ENCODE results near the gene SLC6A16. TPM values are rescaled to one million over a fixed set of nuclear protein-coding genes. Genes with fewer than 3 reads are reported as not detected.
"Not testable (repeated sequence)": the region's sequence is repeated elsewhere in the genome, so short reads cannot be mapped to it uniquely, and the experiment has no call there.

Gene SLC6A16
- total RNA-seq, 1 donor from 2014 or later = 5.0 TPM

- Histone ChIP-seq H3K36me3 (no peaks in the 10 kb centered on the region), H4K20me1 (ENCODE audit: low read depth) (peaks cover 21% of the 10 kb centered on the region), H3K27ac (no peak overlapping the region), H3K9me3 (ENCODE audit: low read depth) (no peaks in the 10 kb centered on the region), H3F3A (ENCODE audit: low read depth) (peaks cover 7% of the 10 kb centered on the region), H3K4me3 (no peak overlapping the region), H3K27me3 (no peaks in the 10 kb centered on the region), H3K4me1 (no peaks in the 10 kb centered on the region), H3K9ac (no peak overlapping the region), H2AFZ (replicated peaks) (no peak overlapping the region), H3K79me2 (ENCODE audit: low read depth) (no peaks in the 10 kb centered on the region), H3K4me2 (no peak overlapping the region)
- Mint-ChIP-seq H3K27me3 (ENCODE audit: insufficient read depth, low read depth) (peaks cover 19% of the 10 kb centered on the region), H3K36me3 (peaks cover 32% of the 10 kb centered on the region), H3K27ac (peak overlapping the region; percentile 93), H3K4me1 (peaks cover 20% of the 10 kb centered on the region), H3K4me3 (no peak overlapping the region), H3K9me3 (no peaks in the 10 kb centered on the region)
- no peak for DNase-seq (ENCODE audit: low spot score)
- TF ChIP-seq CTCF (IDR thresholded peaks at IDR 0.05) (no peak), EZH2phosphoT487 (IDR thresholded peaks at IDR 0.05) (no peak), EZH2 (IDR thresholded peaks at IDR 0.05) (no peak)
Measured at GRCh38 chr19:49333811-49334288, 8.9 kb upstream of the SLC6A16 start.

DNA sequence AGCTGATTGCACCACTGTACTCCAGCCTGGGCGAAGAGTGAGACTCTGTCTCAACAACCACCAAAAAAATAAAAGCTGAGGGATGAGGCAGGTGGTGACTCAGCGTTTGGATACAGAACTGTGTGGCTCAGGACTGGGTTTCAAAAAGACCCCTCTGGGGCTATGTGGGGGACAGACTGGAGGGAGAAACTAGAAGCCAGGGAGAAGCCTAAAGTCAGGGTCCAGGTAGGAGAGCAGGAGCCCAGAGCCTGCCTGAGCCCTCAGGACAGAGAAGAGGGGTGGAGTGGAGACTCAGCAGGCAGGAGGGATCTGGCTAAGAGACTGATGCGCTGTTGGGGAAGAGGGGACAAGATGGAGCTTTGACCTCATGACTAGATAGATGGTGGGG, 8.4 kb upstream of the SLC6A16 start:
- TF ChIP-seq EZH2 (IDR thresholded peaks at IDR 0.05) (no peak), CTCF (IDR thresholded peaks at IDR 0.05) (no peak), EZH2phosphoT487 (IDR thresholded peaks at IDR 0.05) (no peak)
- H3K9me3 Mint-ChIP-seq = no peaks in the 10 kb centered on the region
- no peak for DNase-seq (ENCODE audit: low spot score)
- H4K20me1 ChIP-seq (ENCODE audit: low read depth) = peaks cover 18% of the 10 kb centered on the region
- H3K4me3 ChIP-seq = no peak overlapping the region
- H3K4me3 Mint-ChIP-seq = no peak overlapping the region
- H3K27me3 ChIP-seq = no peaks in the 10 kb centered on the region
- H3K36me3 Mint-ChIP-seq = peaks cover 35% of the 10 kb centered on the region
- H3F3A ChIP-seq (ENCODE audit: low read depth) = peaks cover 2% of the 10 kb centered on the region
- peaks cover 16% of the 10 kb centered on the region for H3K4me1 Mint-ChIP-seq
- peak overlapping the region; percentile 93 for H3K27ac Mint-ChIP-seq
- no peak overlapping the region for H2AFZ ChIP-seq (replicated peaks)
- H3K4me1 ChIP-seq = no peaks in the 10 kb centered on the region
- H3K9me3 ChIP-seq (ENCODE audit: low read depth) = no peaks in the 10 kb centered on the region
- peaks cover 16% of the 10 kb centered on the region for H3K27me3 Mint-ChIP-seq (ENCODE audit: insufficient read depth, low read depth)
- no peak overlapping the region for H3K27ac ChIP-seq
- H3K79me2 ChIP-seq (ENCODE audit: low read depth) = no peaks in the 10 kb centered on the region
- H3K9ac ChIP-seq = no peak overlapping the region
- no peaks in the 10 kb centered on the region for H3K36me3 ChIP-seq
- no peak overlapping the region for H3K4me2 ChIP-seq

DNA sequence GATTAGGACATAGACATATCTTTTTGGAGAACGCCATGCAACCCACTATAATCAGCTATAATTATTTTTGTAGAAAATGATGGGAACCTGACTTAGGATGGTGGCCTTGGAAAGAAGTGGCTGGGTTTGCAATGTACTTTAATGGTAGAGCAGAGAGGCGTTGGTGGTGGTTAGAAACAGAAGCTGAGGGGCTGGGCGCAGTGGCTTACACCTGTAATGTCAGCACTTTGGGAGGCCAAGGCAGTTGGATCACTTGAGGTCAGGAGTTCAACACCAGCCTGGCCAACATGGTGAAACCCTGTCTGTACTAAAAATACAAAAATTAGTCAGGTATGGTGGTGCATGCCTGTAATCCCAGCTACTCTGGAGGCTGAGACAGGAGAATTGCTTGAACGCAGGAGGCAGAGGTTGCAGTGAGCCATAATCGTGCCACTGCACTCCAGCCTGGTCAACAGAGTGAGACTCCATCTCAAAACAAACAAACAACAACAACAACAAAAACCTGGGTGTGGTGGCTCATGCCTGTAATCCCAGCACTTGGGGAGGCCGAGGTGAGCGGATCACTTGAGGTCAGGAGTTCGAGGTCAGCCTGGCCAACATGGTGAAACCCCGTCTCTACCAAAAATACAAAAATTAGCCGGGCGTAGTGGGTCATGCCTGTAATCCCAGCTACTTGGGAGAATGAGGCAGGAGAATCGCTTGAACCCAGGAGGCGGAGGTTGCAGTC, 7.9 kb upstream of the SLC6A16 start:
- H3K9me3 ChIP-seq (ENCODE audit: low read depth); H3K4me1 ChIP-seq; H3K27me3 ChIP-seq; H3K27ac Mint-ChIP-seq; H3K27ac ChIP-seq; H3K36me3 ChIP-seq; H3K4me3 ChIP-seq; H3K9me3 Mint-ChIP-seq; H3K4me3 Mint-ChIP-seq; H3K79me2 ChIP-seq (ENCODE audit: low read depth); DNase-seq (ENCODE audit: low spot score); H2AFZ ChIP-seq (replicated peaks); H3F3A ChIP-seq (ENCODE audit: low read depth); H3K9ac ChIP-seq; H3K4me2 ChIP-seq: not testable (repeated sequence)
- H3K27me3 Mint-ChIP-seq (ENCODE audit: insufficient read depth, low read depth) = peaks cover 13% of the 10 kb centered on the region
- H3K4me1 Mint-ChIP-seq = peaks cover 11% of the 10 kb centered on the region
- H4K20me1 ChIP-seq (ENCODE audit: low read depth) = peaks cover 12% of the 10 kb centered on the region
- H3K36me3 Mint-ChIP-seq = peaks cover 39% of the 10 kb centered on the region

- no peaks in the 10 kb centered on the region for H3K27me3 ChIP-seq
- no peaks in the 10 kb centered on the region for H3K9me3 Mint-ChIP-seq
- H2AFZ ChIP-seq (replicated peaks) = no peak overlapping the region
Measured at GRCh38 chr19:49331616-49332055, 6.6 kb upstream of the SLC6A16 start.

DNA sequence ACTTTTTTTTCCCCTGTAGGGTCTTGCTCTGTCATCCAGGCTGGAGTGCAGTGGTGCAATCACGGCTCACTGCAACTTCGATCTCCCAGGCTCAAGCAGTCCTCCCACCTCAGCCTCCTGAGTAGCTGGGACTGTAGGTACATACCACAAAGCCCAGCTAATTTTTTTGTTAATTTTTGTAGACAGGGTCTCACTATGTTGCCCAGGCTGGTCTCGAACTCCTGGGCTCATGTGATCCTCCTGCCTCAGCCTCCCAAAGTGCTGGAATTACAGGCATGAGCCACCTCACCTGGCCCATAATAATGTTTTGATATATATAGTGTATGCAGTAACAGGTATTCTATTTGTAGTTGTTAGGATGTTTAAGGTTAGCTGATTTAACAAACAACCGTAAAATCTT, 6.2 kb upstream of the SLC6A16 start:
- peaks cover 12% of the 10 kb centered on the region for H3K27me3 Mint-ChIP-seq (ENCODE audit: insufficient read depth, low read depth)
- not testable (repeated sequence) for H3K4me1 ChIP-seq; H3K9me3 Mint-ChIP-seq; H3K9ac ChIP-seq; H3K27ac Mint-ChIP-seq; H3K36me3 ChIP-seq; DNase-seq (ENCODE audit: low spot score); H3K4me3 ChIP-seq; H3K4me2 ChIP-seq; H3K27ac ChIP-seq; H4K20me1 ChIP-seq (ENCODE audit: low read depth); H3K27me3 ChIP-seq; H3F3A ChIP-seq (ENCODE audit: low read depth); H2AFZ ChIP-seq (replicated peaks); H3K9me3 ChIP-seq (ENCODE audit: low read depth); H3K4me1 Mint-ChIP-seq; H3K4me3 Mint-ChIP-seq; H3K79me2 ChIP-seq (ENCODE audit: low read depth)
- H3K36me3 Mint-ChIP-seq = peaks cover 43% of the 10 kb centered on the region

More at GRCh38 chr19:49331616-49332055, 6.6 kb upstream of the SLC6A16 start:
- H3F3A ChIP-seq (ENCODE audit: low read depth) = peaks cover 9% of the 10 kb centered on the region
- Mint-ChIP-seq H3K4me1 (peaks cover 9% of the 10 kb centered on the region), H3K27ac (no peak overlapping the region), H3K36me3 (peaks cover 39% of the 10 kb centered on the region), H3K4me3 (peak overlapping the region; percentile 43), H3K27me3 (ENCODE audit: insufficient read depth, low read depth) (peaks cover 13% of the 10 kb centered on the region)
- no peak overlapping the region for H3K4me3 ChIP-seq
- no peaks in the 10 kb centered on the region for H3K79me2 ChIP-seq (ENCODE audit: low read depth)
- peak; percentile 64 for DNase-seq (ENCODE audit: low spot score)
- no peaks in the 10 kb centered on the region for H3K36me3 ChIP-seq
- H4K20me1 ChIP-seq (ENCODE audit: low read depth) = peaks cover 3% of the 10 kb centered on the region
- no peak overlapping the region for H3K4me2 ChIP-seq
- H3K4me1 ChIP-seq = no peaks in the 10 kb centered on the region
- no peak for TF ChIP-seq CTCF (IDR thresholded peaks at IDR 0.05)
- TF ChIP-seq EZH2phosphoT487 (IDR thresholded peaks at IDR 0.05) = no peak
- no peak for TF ChIP-seq EZH2 (IDR thresholded peaks at IDR 0.05)
- no peaks in the 10 kb centered on the region for H3K9me3 ChIP-seq (ENCODE audit: low read depth)
- H3K9ac ChIP-seq = no peak overlapping the region
- H3K27ac ChIP-seq = no peak overlapping the region

Data from neural progenitor cell (in vitro differentiated cells).